ENCODE data around the gene BTK.
A peak's percentile ranks its signal among the peaks of the same experiment; 100 is the strongest.

The BTK gene

DNA sequence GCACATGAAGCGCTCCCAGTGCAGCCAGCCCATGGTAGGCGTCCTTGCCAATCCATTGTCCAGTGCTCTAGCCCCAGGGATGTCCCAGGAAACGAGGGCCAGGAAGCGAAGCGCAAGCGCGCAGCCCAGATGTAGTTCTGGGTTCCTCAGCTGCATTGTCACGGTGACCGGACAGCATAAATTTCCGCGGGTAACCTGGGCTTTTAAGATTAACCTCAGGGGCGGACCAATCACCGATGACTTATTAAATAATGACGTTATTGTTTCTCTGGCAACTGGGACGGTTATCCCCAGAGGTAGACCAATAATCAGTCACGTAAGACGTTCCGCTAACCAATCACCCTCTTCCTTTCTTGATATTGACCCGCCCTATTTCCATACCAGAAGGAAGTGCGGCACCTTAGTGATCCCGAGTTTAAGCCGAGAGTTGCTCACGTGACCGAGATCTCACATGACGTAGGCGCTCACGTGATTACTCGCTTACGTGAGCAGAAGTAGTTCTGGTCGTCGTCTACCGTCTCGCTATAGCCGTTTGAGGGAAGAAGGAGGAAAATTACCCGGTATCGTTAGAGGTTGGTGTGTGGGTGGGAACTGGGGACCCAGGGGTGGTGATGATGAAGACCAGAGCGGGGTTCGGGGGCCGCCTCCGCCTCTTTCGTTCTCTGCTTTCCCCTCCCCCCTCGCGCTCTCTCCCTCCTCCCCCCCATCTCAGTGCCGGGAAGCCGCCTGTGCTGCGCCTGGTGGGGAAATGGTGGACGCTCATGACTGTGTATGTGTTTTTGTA lies 21.9 kb upstream of the BTK start, which contains the start of the genes GLA and HNRNPH2:
TSS of gene GLA (minus strand) at position 178 of the 784 bp plus-strand sequence. CDS start at position 156, 22 bp downstream.
TSS of gene HNRNPH2 (plus strand) at position 475 of the 784 bp plus-strand sequence. CDS start 3,767 bp downstream, outside the sequence.
- TF ChIP-seq, protein P1, sequence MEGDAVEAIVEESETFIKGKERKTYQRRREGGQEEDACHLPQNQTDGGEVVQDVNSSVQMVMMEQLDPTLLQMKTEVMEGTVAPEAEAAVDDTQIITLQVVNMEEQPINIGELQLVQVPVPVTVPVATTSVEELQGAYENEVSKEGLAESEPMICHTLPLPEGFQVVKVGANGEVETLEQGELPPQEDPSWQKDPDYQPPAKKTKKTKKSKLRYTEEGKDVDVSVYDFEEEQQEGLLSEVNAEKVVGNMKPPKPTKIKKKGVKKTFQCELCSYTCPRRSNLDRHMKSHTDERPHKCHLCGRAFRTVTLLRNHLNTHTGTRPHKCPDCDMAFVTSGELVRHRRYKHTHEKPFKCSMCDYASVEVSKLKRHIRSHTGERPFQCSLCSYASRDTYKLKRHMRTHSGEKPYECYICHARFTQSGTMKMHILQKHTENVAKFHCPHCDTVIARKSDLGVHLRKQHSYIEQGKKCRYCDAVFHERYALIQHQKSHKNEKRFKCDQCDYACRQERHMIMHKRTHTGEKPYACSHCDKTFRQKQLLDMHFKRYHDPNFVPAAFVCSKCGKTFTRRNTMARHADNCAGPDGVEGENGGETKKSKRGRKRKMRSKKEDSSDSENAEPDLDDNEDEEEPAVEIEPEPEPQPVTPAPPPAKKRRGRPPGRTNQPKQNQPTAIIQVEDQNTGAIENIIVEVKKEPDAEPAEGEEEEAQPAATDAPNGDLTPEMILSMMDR (IDR thresholded peaks at IDR 0.05; ENCODE audit: insufficient read depth, low read depth, low read length, missing control alignments), result no peak
- peak; percentile 96 for DNase-seq (ENCODE audit: low read depth)
- H3K4me3 ChIP-seq (ENCODE audit: low read length), result peak within 1 kb of the TSS; percentile 77

DNA sequence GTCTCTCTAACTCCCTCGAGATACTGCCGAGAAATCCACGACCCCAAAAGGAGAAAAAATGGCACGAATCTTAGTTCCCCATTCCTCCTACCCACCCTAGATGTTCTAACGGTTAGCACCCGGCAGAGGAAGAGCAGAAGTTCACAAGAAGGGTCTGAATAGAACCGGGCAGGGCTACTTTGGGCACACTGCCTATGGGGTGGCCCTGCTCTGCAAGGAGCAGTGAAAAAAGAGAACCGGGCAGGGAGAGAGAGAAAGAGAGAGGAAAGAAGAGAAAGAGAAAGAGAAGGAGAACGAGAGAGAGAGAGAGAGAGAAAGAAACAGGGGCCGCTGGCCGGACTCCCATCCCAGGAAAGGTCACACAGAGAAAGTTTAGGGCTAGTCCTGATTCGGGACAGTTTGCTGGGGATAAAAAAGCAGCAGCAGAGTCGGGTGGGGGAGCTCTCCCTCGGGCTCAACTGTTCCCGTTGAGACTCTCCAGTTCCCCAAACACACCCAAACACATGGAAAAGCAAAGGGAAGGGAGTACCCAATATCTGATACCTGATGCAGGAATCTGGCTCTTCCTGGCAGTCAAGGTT lies 21.3 kb upstream of the BTK start:
- H3K4me3 ChIP-seq (ENCODE audit: low read length), result peak overlapping the region; percentile 77
- no peak for DNase-seq (ENCODE audit: low read depth)
- TF ChIP-seq, protein P1 (IDR thresholded peaks at IDR 0.05; ENCODE audit: insufficient read depth, low read depth, low read length, missing control alignments), result no peak

DNA sequence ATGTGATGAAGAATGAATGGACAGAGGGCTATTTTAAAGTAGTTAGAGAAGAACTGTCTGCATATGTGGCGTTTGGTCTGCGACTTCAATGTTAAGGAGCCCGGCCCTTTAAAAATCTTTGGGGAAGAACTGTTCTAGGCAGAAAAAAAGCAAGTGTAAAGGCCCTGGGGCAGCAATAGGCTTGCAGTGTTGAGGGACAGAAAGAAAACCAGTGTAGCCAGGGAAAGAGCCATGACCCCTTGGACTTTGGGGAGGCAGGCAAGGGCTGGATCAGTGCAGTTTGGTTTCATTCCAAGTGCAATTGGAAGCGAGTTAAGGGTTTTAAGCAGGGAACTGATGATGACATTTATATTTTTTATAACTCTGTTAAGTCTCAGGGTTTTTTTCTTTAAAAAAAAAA lies 13.8 kb upstream of the BTK start:
- no peak for DNase-seq (ENCODE audit: low read depth)
- TF ChIP-seq, protein P1 (IDR thresholded peaks at IDR 0.05; ENCODE audit: insufficient read depth, low read depth, low read length, missing control alignments), result no peak
- H3K4me3 ChIP-seq (ENCODE audit: low read length), result no peak overlapping the region

DNA sequence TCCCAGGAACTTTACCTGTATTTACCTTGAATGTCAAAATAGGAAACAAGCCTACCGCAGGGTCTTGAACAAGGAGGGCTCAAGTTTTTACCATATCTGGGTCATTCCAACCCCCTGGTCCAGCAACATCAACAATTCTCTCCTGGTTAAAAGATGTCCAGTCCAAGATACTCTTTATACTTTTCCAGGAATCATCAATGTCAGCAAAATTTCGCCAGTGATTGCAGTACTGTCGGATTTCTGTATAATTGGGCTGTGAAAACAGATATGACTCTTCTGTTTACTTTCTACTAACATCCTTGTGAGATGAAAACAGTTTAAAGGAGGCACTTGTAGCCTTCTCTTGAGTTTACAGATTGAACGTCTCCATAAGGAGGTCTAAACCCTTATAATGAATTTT lies 12.7 kb upstream of the BTK start:
- no peak for DNase-seq (ENCODE audit: low read depth)
- no peak overlapping the region for H3K4me3 ChIP-seq (ENCODE audit: low read length)
- TF ChIP-seq, protein P1 (IDR thresholded peaks at IDR 0.05; ENCODE audit: insufficient read depth, low read depth, low read length, missing control alignments), result no peak

DNA sequence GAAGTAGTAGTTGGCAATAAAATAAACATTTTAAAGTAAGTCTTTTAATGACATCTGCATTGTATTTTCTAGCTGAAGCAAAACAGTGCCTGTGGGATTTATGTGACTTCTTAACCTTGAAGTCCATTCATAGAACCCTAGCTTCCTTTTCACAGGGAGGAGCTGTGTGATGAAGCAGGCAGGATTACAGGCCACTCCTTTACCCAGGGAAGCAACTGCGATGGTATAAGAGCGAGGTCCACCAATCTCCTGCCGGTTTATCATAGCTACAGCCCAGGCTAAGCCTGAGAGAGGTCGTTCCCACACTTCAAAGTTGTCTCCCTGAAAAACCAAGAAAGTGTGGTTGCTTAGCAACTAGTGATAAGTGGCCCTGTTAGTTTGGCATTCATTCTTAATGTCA lies 11.8 kb upstream of the BTK start:
- no peak for DNase-seq (ENCODE audit: low read depth)
- TF ChIP-seq, protein P1 (IDR thresholded peaks at IDR 0.05; ENCODE audit: insufficient read depth, low read depth, low read length, missing control alignments), result no peak
- no peak overlapping the region for H3K4me3 ChIP-seq (ENCODE audit: low read length)

DNA sequence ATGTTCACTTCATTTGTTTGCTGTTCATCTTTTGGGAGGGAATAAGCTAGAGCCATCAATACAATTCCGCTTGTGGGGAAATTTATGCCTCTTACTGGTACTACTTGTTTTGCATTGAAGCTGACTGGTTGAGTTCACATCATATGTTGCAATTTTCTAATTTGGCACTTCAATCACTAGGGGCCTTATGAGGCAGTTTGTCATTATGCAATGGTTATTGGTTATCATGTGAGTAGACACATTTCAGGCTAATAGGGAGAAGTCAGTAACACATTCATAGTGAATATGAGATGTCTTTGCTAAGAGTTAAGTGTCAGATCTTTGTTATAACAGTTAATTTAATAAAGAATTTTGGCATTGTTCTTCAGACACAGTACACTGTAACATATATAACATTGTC lies 9.8 kb upstream of the BTK start:
- TF ChIP-seq, protein P1 (IDR thresholded peaks at IDR 0.05; ENCODE audit: insufficient read depth, low read depth, low read length, missing control alignments), result no peak
- DNase-seq (ENCODE audit: low read depth), result peak; percentile 44
- no peak overlapping the region for H3K4me3 ChIP-seq (ENCODE audit: low read length)
